ENCODE results near the gene CNOT1.

Gene CNOT1

GRCh38 chr16:58475091-58475619 lies 154.5 kb downstream of the CNOT1 start (continued):
- TF ChIP-seq ZNF280D (tag by site-specific recombination; IDR thresholded peaks at IDR 0.05) (no peak), ZNF223 (tag by site-specific recombination; IDR thresholded peaks at IDR 0.05) (no peak), GLIS2 (tag by site-specific recombination; IDR thresholded peaks at IDR 0.05) (no peak), BCL11A (tag by site-specific recombination; IDR thresholded peaks at IDR 0.05; ENCODE audit: low read depth) (no peak), ZNF623 (tag by site-specific recombination; IDR thresholded peaks at IDR 0.05) (no peak), ZNF16 (tag by site-specific recombination; IDR thresholded peaks at IDR 0.05; ENCODE audit: low read depth) (no peak), ZBTB21 (tag by site-specific recombination; IDR thresholded peaks at IDR 0.05) (no peak), RBAK (tag by site-specific recombination; IDR thresholded peaks at IDR 0.05) (no peak), KLF1 (tag by site-specific recombination; IDR thresholded peaks at IDR 0.05) (no peak), GLI2 (tag by site-specific recombination; IDR thresholded peaks at IDR 0.05; ENCODE audit: borderline replicate concordance, low read depth) (no peak)

- no peak overlapping the region for H3K4me3 ChIP-seq (ENCODE audit: low read depth, low read length)
- H3K27ac ChIP-seq (ENCODE audit: extremely low read depth, low read depth, low read length): no peak overlapping the region
- CTCF ChIA-PET: interaction anchor here (1.0 to 1.2 kb wide), 2 partner anchors 13 to 138 kb away, joined by 5 to 6 read pairs; no protein-coding TSS in a partner anchor
- H3K9me3 ChIP-seq (ENCODE audit: control insufficient read depth, insufficient read depth, low read depth, low read length): no peaks in the 10 kb centered on the region
- H3K36me3 ChIP-seq (ENCODE audit: control insufficient read depth in 2 of 2, insufficient read depth in 1 of 2, low read length in 2 of 2): no peaks in the 10 kb centered on the region
- H3K4me1 ChIP-seq (ENCODE audit: control insufficient read depth, insufficient read depth, low read length): no peaks in the 10 kb centered on the region
- no peak for TF ChIP-seq ZNF16 (tag by site-specific recombination; IDR thresholded peaks at IDR 0.05; ENCODE audit: low read depth)
- TF ChIP-seq ZIC2 (tag by site-specific recombination; IDR thresholded peaks at IDR 0.05): 0 out of 2 replicates have a peak, but pooled peaks have one; percentile 18
- POLR2A ChIA-PET: no interaction called here
These were observed 155.3 kb downstream of the CNOT1 start for GRCh38 chr16:58474296-58474695.

- TF ChIP-seq ZBTB21 (tag by site-specific recombination; IDR thresholded peaks at IDR 0.05): 0 out of 2 replicates have a peak, but pooled peaks have one; percentile 15
- no peak for TF ChIP-seq ZNF473 (tag by site-specific recombination; IDR thresholded peaks at IDR 0.05)
- Histone ChIP-seq H3K27ac (ENCODE audit: extremely low read depth, low read depth, low read length) (no peak overlapping the region), H3K9me3 (ENCODE audit: control insufficient read depth, insufficient read depth, low read depth, low read length) (no peaks in the 10 kb centered on the region), H3K36me3 (ENCODE audit: control insufficient read depth in 2 of 2, insufficient read depth in 1 of 2, low read length in 2 of 2) (no peaks in the 10 kb centered on the region), H3K4me1 (ENCODE audit: control insufficient read depth, insufficient read depth, low read length) (no peaks in the 10 kb centered on the region), H3K4me3 (ENCODE audit: low read depth, low read length) (no peak overlapping the region)
- ChIA-PET CTCF (interaction anchor here (0.8 to 2.3 kb wide), 4 partner anchors 11 to 64 kb away, joined by 3 to 7 read pairs (median 4); no protein-coding TSS in a partner anchor), POLR2A (no interaction called here)
These were observed 156.8 kb downstream of the CNOT1 start for GRCh38 chr16:58472827-58473226.

- no peak overlapping the region for H3K27ac ChIP-seq (ENCODE audit: extremely low read depth, low read depth, low read length)
- no peak for TF ChIP-seq KLF16 (tag by site-specific recombination; IDR thresholded peaks at IDR 0.05)
- TF ChIP-seq ZNF501 (tag by site-specific recombination; IDR thresholded peaks at IDR 0.05): no peak
- TF ChIP-seq ZNF169 (tag by site-specific recombination; IDR thresholded peaks at IDR 0.05): no peak
- TF ChIP-seq ZNF221 (tag by site-specific recombination; IDR thresholded peaks at IDR 0.05; ENCODE audit: borderline replicate concordance): no peak
- no peak for TF ChIP-seq ZNF677 (tag by site-specific recombination; IDR thresholded peaks at IDR 0.05)
- no peak for TF ChIP-seq ELK4 (IDR thresholded peaks at IDR 0.05; ENCODE audit: borderline replicate concordance, low read depth, low read length)
- H3K9me3 ChIP-seq (ENCODE audit: control insufficient read depth, insufficient read depth, low read depth, low read length): no peaks in the 10 kb centered on the region
- no peaks in the 10 kb centered on the region for H3K36me3 ChIP-seq (ENCODE audit: control insufficient read depth in 2 of 2, insufficient read depth in 1 of 2, low read length in 2 of 2)
- ChIA-PET CTCF (interaction anchor here (0.6 to 2.3 kb wide), 4 partner anchors 15 to 522 kb away, joined by 3 to 9 read pairs (median 6); no protein-coding TSS in a partner anchor), POLR2A (no interaction called here)
- H3K4me1 ChIP-seq (ENCODE audit: control insufficient read depth, insufficient read depth, low read length): no peaks in the 10 kb centered on the region
- no peak overlapping the region for H3K4me3 ChIP-seq (ENCODE audit: low read depth, low read length)
These were observed 157.4 kb downstream of the CNOT1 start for GRCh38 chr16:58472266-58472665.
